Activated CD4-positive, CD25-positive, alpha-beta regulatory T cell treated with anti-CD3 and anti-CD28 coated beads, Interleukin-2, amount 50 U/mL, for 16 hours (primary cell): Measurements from ENCODE around the gene MRPL27.
"Not testable (repeated sequence)": the region's sequence is repeated elsewhere in the genome, so short reads cannot be mapped to it uniquely, and the experiment has no call there.

ENCODE experiments used
- DNase-seq: peaks from one replicate; pipeline ENCODE4 v3.0.0-alpha.2; 2020; ENCODE audit warnings: low read depth, low spot score

The MRPL27 gene

GRCh38 chr17:50372758-50373556, at the start of gene MRPL27, which contains the start of gene EME1:
TSS of gene MRPL27 (minus strand) at chr17:50373184. CDS start at chr17:50373170, 14 bp downstream.
TSS of gene EME1 (plus strand) at chr17:50373229. CDS start at chr17:50375209, 1,980 bp downstream.
- peak; percentile 75 for DNase-seq

- no peak for DNase-seq
Measured at GRCh38 chr17:50422738-50423137, 49.8 kb upstream of the MRPL27 start.

GRCh38 chr17:50421308-50422051, 48.5 kb upstream of the MRPL27 start:
- no peak for DNase-seq

- DNase-seq, result no peak
Measured at GRCh38 chr17:50420419-50421112, 47.6 kb upstream of the MRPL27 start.

GRCh38 chr17:50419577-50419976, 46.6 kb upstream of the MRPL27 start:
- not testable (repeated sequence) for DNase-seq

GRCh38 chr17:50414808-50415207, 41.8 kb upstream of the MRPL27 start:
- DNase-seq, result no peak

GRCh38 chr17:50412188-50412732, 39.3 kb upstream of the MRPL27 start:
- no peak for DNase-seq

- no peak for DNase-seq
Measured at GRCh38 chr17:50407921-50408320, 34.9 kb upstream of the MRPL27 start.

GRCh38 chr17:50406578-50406977, 33.6 kb upstream of the MRPL27 start:
- no peak for DNase-seq

- DNase-seq, result not testable (repeated sequence)
Measured at GRCh38 chr17:50405351-50405750, 32.4 kb upstream of the MRPL27 start.

- DNase-seq, result not testable (repeated sequence)
Measured at GRCh38 chr17:50399591-50399990, 26.6 kb upstream of the MRPL27 start.

- not testable (repeated sequence) for DNase-seq
Measured at GRCh38 chr17:50398672-50399071, 25.7 kb upstream of the MRPL27 start.

- no peak for DNase-seq
Measured at GRCh38 chr17:50397919-50398285, 24.9 kb upstream of the MRPL27 start.

GRCh38 chr17:50397111-50397918, 24.3 kb upstream of the MRPL27 start, which contains the start of gene LRRC59:
TSS of gene LRRC59 (minus strand) at chr17:50397523. CDS start at chr17:50397317, 206 bp downstream.
- DNase-seq, result peak; percentile 86

- DNase-seq, result peak; percentile 6
Measured at GRCh38 chr17:50396261-50397110, 23.5 kb upstream of the MRPL27 start.

GRCh38 chr17:50394711-50395110, 21.7 kb upstream of the MRPL27 start:
- DNase-seq, result no peak

- no peak for DNase-seq
Measured at GRCh38 chr17:50393700-50394099, 20.7 kb upstream of the MRPL27 start.

GRCh38 chr17:50392621-50393020, 19.6 kb upstream of the MRPL27 start:
- DNase-seq, result no peak

GRCh38 chr17:50389534-50389933, 16.6 kb upstream of the MRPL27 start:
- DNase-seq, result no peak

- no peak for DNase-seq
Measured at GRCh38 chr17:50388728-50389127, 15.7 kb upstream of the MRPL27 start.
